Cerebellar cortex (tissue), 1 donor: Measurements from ENCODE around the gene LEP.

ENCODE experiments used
- DNase-seq: peaks from one replicate; pipeline ENCODE4 v3.0.0-alpha.2; 2015; ENCODE audit warnings: low spot score

Gene LEP

GRCh38 chr7:128240696-128241386, at the start of gene LEP:
TSS of gene LEP (plus strand) at chr7:128241278. CDS start at chr7:128252019, 10,741 bp downstream.
- no peak for DNase-seq

GRCh38 chr7:128192497-128193142, 48.5 kb upstream of the LEP start:
- no peak for DNase-seq

GRCh38 chr7:128194533-128195282, 46.4 kb upstream of the LEP start:
- DNase-seq = no peak

- no peak for DNase-seq
Observed at GRCh38 chr7:128197589-128197988, 43.5 kb upstream of the LEP start.

- DNase-seq = no peak
Observed at GRCh38 chr7:128197989-128198580, 43.0 kb upstream of the LEP start.

- DNase-seq = no peak
Observed at GRCh38 chr7:128200376-128200775, 40.7 kb upstream of the LEP start.

GRCh38 chr7:128201067-128201689, 39.9 kb upstream of the LEP start:
- no peak for DNase-seq

GRCh38 chr7:128201690-128202085, 39.4 kb upstream of the LEP start:
- DNase-seq = no peak

- DNase-seq = no peak
Observed at GRCh38 chr7:128202287-128202957, 38.7 kb upstream of the LEP start.

GRCh38 chr7:128203047-128203491, 38.0 kb upstream of the LEP start:
- no peak for DNase-seq

GRCh38 chr7:128203710-128204214, 37.3 kb upstream of the LEP start:
- no peak for DNase-seq

GRCh38 chr7:128204455-128204854, 36.6 kb upstream of the LEP start:
- DNase-seq = no peak

- DNase-seq = no peak
Observed at GRCh38 chr7:128205068-128205467, 36.0 kb upstream of the LEP start.

GRCh38 chr7:128206017-128206746, 34.9 kb upstream of the LEP start:
- no peak for DNase-seq

GRCh38 chr7:128206747-128207500, 34.2 kb upstream of the LEP start:
- no peak for DNase-seq

- no peak for DNase-seq
Observed at GRCh38 chr7:128207609-128208008, 33.5 kb upstream of the LEP start.

GRCh38 chr7:128209229-128210035, 31.6 kb upstream of the LEP start:
- DNase-seq = peak; percentile 80

GRCh38 chr7:128210036-128210347, 31.1 kb upstream of the LEP start:
- DNase-seq = no peak
